ENCODE results near the gene MPRIP. TPM values are rescaled to one million over a fixed set of nuclear protein-coding genes. Genes with fewer than 3 reads are reported as not detected.

MPRIP gene
- total RNA-seq, 1 experiment from 2014 or later: 258 TPM

DNA sequence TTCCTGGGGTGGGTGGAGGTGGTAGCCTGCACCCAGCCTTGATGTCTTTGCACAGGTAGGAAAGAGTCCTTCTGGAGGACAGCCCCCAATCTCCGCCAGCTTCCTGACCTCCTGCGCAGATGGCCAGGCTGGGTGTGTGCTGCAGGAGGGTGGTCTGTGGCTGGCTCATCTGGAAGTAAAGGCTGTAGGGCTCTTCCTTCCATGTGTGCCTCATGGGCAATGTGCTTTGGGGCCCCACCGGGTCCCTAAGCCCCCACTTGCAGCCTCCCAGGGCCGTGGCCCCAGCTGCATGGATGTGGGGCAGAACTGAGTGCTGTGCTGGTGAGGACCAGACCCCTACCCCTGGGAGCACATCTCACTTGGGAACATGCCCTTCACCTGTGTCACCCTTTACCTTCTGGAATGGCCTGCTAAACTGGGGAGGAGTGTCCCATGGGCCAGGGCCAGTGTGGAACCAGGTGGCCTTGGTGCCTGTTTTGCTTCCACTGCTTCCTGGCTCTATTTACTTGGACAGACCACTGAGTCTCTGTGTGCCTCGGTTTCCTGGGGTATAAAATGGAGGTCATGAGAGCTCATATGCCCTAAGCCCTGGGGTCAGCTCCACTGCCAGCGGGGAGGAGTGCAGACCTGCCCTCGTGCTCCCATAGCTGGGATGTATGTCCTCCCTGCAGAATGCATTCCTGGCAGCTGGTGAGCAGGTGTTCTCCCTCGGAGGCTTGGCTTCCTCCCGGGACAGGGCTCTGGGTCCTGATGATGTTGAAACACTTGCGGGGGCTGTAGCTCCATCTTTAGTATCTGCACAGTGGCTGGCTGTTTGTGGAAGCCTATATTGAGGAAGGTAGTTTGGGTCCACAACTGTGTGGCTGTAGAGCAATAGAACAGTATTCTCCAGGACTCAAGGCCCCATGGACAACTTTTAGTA, 18.0 kb downstream of the MPRIP start:
- H3K36me3 ChIP-seq (ENCODE audit: control insufficient read depth in 1 of 2, insufficient read depth in 2 of 2, low read length in 2 of 2): peaks cover 7 to 8% of the 10 kb centered on the region in 2 experiments; a peak in 3 of 4 replicates
- no peak overlapping the region for H3K27ac ChIP-seq (ENCODE audit: low read depth, low read length)
- peaks cover 100% of the 10 kb centered on the region for H3K79me2 ChIP-seq (ENCODE audit: insufficient read depth, low read length)
- no peaks in the 10 kb centered on the region for H3K9me3 ChIP-seq (ENCODE audit: control insufficient read depth in 1 of 2, insufficient read depth in 1 of 2, low read depth in 1 of 2, low read length in 2 of 2)
- no peak overlapping the region for H3K9ac ChIP-seq (ENCODE audit: low read length)
- BruUV-seq (replicated peaks): no TSS peak
- CTCF ChIA-PET: no interaction called here
- ATAC-seq: no peak
- TF ChIP-seq ZNF274 (IDR thresholded peaks at IDR 0.05; ENCODE audit: low read depth, low read length): no peak
- no peak for TF ChIP-seq RAD21 (IDR thresholded peaks at IDR 0.05; ENCODE audit: low read depth)
- TF ChIP-seq, protein P1, sequence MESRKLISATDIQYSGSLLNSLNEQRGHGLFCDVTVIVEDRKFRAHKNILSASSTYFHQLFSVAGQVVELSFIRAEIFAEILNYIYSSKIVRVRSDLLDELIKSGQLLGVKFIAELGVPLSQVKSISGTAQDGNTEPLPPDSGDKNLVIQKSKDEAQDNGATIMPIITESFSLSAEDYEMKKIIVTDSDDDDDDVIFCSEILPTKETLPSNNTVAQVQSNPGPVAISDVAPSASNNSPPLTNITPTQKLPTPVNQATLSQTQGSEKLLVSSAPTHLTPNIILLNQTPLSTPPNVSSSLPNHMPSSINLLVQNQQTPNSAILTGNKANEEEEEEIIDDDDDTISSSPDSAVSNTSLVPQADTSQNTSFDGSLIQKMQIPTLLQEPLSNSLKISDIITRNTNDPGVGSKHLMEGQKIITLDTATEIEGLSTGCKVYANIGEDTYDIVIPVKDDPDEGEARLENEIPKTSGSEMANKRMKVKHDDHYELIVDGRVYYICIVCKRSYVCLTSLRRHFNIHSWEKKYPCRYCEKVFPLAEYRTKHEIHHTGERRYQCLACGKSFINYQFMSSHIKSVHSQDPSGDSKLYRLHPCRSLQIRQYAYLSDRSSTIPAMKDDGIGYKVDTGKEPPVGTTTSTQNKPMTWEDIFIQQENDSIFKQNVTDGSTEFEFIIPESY (IDR thresholded peaks at IDR 0.05; ENCODE audit: extremely low read depth, insufficient replicate concordance, low read length): no peak
- no peak for TF ChIP-seq SRF (IDR thresholded peaks at IDR 0.05; ENCODE audit: low read depth)
- no peak for TF ChIP-seq CEBPB (IDR thresholded peaks at IDR 0.05; ENCODE audit: low read depth)
- TF ChIP-seq EZH2phosphoT487 (IDR thresholded peaks at IDR 0.05; ENCODE audit: borderline replicate concordance): no peak
- TF ChIP-seq, protein P2, sequence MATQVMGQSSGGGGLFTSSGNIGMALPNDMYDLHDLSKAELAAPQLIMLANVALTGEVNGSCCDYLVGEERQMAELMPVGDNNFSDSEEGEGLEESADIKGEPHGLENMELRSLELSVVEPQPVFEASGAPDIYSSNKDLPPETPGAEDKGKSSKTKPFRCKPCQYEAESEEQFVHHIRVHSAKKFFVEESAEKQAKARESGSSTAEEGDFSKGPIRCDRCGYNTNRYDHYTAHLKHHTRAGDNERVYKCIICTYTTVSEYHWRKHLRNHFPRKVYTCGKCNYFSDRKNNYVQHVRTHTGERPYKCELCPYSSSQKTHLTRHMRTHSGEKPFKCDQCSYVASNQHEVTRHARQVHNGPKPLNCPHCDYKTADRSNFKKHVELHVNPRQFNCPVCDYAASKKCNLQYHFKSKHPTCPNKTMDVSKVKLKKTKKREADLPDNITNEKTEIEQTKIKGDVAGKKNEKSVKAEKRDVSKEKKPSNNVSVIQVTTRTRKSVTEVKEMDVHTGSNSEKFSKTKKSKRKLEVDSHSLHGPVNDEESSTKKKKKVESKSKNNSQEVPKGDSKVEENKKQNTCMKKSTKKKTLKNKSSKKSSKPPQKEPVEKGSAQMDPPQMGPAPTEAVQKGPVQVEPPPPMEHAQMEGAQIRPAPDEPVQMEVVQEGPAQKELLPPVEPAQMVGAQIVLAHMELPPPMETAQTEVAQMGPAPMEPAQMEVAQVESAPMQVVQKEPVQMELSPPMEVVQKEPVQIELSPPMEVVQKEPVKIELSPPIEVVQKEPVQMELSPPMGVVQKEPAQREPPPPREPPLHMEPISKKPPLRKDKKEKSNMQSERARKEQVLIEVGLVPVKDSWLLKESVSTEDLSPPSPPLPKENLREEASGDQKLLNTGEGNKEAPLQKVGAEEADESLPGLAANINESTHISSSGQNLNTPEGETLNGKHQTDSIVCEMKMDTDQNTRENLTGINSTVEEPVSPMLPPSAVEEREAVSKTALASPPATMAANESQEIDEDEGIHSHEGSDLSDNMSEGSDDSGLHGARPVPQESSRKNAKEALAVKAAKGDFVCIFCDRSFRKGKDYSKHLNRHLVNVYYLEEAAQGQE (IDR thresholded peaks at IDR 0.05; ENCODE audit: low read depth): no peak
- TF ChIP-seq EGR1 (IDR thresholded peaks at IDR 0.05; ENCODE audit: low read depth): no peak
- no peak for TF ChIP-seq FOSL1 (IDR thresholded peaks at IDR 0.05; ENCODE audit: low read depth)
- no peak for TF ChIP-seq JUND (IDR thresholded peaks at IDR 0.05)
- no peak for TF ChIP-seq TCF7L2 (IDR thresholded peaks at IDR 0.05; ENCODE audit: borderline replicate concordance, extremely low read depth, insufficient read depth, insufficient read length)
- no peaks in the 10 kb centered on the region for H3K9me2 ChIP-seq (ENCODE audit: insufficient read depth)
- RAD21 ChIA-PET (ENCODE audit: low non-redundant PET in 1 of 2, low total read pairs in 2 of 2, uncharacterized antibody in 2 of 2, unreplicated experiment in 2 of 2): no interaction called here
- no peak overlapping the region for H3K4me2 ChIP-seq (ENCODE audit: low read length)
- DNase-seq (ENCODE audit: low read depth, low spot score): no peak
- H3K27me3 ChIP-seq (ENCODE audit: insufficient read depth, low read length): no peaks in the 10 kb centered on the region
- H3K4me3 ChIP-seq (replicated peaks in 1 of 2; ENCODE audit: low read depth in 1 of 2, low read length in 2 of 2): no peak overlapping the region
- H4K20me1 ChIP-seq (ENCODE audit: insufficient read depth): peaks cover 19% of the 10 kb centered on the region; the same call in 1 of the 2 replicates
- no peak overlapping the region for H2AFZ ChIP-seq (ENCODE audit: low read depth, low read length, poor library complexity, severe bottlenecking)
- intact Hi-C loops (cut with micrococcal nuclease): no loop called here
- POLR2A ChIA-PET: no interaction called here
- peaks cover 11 to 30% of the 10 kb centered on the region in 2 experiments; a peak in 2 of 4 replicates for H3K4me1 ChIP-seq (ENCODE audit: control insufficient read depth in 1 of 2, insufficient read depth in 2 of 2, low read length in 2 of 2)
